ENCODE results near the gene LATS1.

LATS1 gene

GRCh38 chr6:149660028-149660427 is 57.9 kb downstream of the LATS1 start:
- DNase-seq (ENCODE audit: low read depth), result no peak

GRCh38 chr6:149657441-149657840 is 60.5 kb downstream of the LATS1 start:
- DNase-seq (ENCODE audit: low read depth), result no peak

- DNase-seq (ENCODE audit: low read depth), result no peak
Measured at GRCh38 chr6:149651056-149651455, 66.8 kb downstream of the LATS1 start.

- peak; percentile 80 for DNase-seq (ENCODE audit: low read depth)
Measured at GRCh38 chr6:149648148-149649145, 69.5 kb downstream of the LATS1 start, which contains the start of gene KATNA1. TSS of gene KATNA1 (minus strand) at chr6:149648714. CDS start at chr6:149638547, 10,167 bp downstream.

GRCh38 chr6:149646599-149646998 is 71.3 kb downstream of the LATS1 start:
- no peak for DNase-seq (ENCODE audit: low read depth)

- no peak for DNase-seq (ENCODE audit: low read depth)
Measured at GRCh38 chr6:149642829-149643580, 74.9 kb downstream of the LATS1 start.

- DNase-seq (ENCODE audit: low read depth), result no peak
Measured at GRCh38 chr6:149636124-149636523, 81.8 kb downstream of the LATS1 start.

DNA sequence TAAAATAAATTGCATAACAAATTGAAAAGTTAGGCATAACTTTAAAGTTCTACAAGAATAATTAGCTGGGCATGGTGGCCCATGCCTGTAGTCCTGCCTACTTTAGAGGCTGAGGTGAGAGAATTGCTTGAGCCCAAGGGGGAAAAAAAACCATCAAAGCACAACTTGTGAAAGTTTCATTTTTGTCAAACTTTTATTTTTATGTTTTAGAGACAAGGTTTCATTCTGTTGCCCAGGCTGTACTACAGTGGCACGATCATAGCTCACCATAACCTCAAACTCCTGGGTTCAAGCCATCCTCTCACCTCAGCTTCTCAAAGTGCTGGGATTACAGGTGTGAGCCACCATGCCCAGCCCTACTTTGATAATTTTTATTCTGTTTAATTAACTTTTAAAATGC is 83.6 kb downstream of the LATS1 start:
- no peak for DNase-seq (ENCODE audit: low read depth)

DNA sequence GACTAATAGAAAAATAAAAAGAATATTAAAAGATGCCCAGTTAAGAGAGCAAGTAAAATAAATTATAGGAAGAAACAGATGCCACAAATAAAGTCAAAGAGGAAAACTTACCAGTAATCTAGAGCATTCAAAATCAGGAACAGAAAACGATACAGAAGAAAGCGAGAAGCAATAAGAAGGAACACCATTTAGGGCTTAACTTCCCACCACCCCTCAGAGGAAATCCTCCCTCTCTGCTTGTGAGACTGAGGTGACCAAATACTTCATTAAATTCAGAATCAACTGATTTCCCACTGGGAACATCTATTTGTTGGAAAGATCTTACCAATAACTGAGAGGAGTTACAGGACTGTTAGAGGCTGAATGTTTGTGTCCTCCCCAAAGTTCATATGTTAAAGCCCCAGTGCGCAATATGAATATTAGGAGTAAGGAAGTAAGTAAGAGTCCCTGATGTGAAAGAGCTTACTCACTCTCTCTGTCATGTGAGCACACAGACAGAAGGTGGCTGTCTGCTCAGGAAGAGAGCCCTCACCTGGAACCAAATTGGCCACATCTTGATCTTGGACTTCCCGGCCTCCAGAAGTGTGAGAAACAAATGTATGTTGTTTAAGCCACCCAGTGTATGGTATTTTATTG is 88.9 kb downstream of the LATS1 start:
- no peak for DNase-seq (ENCODE audit: low read depth)

DNA sequence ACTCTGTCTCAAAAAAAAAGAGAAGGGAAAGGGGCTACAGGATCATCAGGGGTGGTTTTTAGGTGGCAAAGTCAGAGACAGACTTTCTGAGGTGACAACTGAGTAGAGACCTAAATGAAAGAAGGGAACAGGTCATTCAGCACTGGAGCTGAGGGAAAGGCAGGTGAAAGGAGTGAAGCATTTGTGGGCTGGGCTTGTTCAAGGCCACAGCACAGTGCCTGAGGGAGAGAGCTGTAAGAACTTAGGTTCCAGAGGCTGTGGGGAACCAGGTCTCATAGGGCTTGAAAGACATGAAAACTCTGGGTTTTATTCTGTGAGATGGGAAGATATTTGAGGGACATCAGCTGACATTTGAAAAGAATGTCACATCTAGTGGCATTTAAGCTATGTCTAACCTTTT is 90.2 kb downstream of the LATS1 start:
- DNase-seq (ENCODE audit: low read depth), result no peak

DNA sequence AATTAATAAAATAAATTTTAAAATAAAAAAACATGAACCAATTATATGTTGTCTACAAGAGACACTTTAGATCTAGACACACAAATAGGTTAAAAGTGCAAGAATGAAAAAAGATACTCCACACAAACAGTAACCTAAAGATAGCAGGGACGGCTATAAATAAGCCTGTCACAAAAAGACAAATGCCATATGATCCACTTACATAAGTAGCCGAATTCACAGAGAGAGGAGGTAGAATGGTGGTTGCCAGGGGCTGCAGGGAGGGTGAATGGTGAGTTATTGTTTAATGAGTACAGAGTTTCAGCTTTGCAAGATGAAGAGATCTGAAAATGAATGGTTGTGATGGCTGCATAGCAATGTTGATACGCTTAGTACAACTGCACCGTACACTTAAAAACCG is 102.1 kb downstream of the LATS1 start:
- no peak for DNase-seq (ENCODE audit: low read depth)

DNA sequence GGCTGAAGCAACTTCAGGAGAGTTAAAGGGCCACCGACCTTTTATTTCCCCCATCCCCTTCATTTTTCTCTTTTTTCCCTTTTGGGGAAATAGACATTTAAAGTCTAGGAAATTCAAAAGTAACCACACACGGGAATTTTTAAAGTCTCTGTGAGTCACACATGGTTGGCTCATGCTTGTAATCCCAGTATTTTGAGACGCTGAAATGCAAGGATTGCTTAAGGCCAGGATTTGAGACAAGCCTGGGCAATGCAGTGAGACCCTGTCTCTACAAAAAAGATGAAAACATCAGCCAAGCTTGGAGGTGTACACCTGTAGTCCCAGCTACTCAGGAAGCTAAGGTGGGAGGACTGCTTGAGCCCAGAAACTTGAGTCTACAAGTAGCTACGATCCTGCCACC is 103.6 kb downstream of the LATS1 start:
- no peak for DNase-seq (ENCODE audit: low read depth)

DNA sequence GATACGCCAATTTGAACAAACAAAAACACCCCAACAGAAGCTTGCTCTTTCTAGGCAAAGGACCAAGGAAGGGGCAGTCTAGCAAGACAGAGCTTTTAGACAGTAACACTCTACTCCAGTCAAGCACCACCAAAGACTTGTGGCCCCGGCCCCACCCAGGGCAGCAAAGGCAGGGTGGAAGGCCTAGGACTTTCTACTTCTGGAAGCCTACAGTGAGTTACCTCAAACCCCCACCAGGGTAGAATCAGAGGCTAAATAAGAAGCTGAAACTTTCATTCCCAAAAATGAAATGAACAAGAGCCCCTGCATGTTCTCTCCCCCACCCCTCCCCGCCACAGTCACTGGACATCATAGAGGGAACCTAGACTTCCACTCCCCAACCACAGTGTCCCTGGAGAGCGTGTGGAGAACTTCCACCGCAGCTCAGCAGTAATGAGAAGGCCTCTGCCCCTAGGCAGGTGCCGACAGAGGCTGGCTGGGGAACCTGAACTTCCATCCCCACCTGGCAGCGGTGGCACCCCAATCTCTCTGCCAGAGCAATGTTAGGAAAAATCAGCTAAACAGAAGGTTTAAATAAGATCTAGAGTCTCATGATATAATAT is 109.4 kb downstream of the LATS1 start:
- DNase-seq (ENCODE audit: low read depth), result no peak

Data from stimulated activated CD8-positive, alpha-beta memory T cell treated with anti-CD3 and anti-CD28 coated beads, Interleukin-4, amount 100 ng/mL, for 24 hours (primary cell).